ENCODE data around the gene CEP192.

The CEP192 gene

GRCh38 chr18:13005289-13005688 lies 14.1 kb downstream of the CEP192 start:
- no peak for DNase-seq (ENCODE audit: low read depth in 1 of 2, low spot score in 1 of 2)
- Histone ChIP-seq H3K4me3 (replicated peaks; ENCODE audit: insufficient read depth, low read length) (no peak overlapping the region), H3K27me3 (ENCODE audit: insufficient read depth, poor library complexity, severe bottlenecking) (no peaks in the 10 kb centered on the region), H3K27ac (replicated peaks) (no peak overlapping the region)
- TF ChIP-seq GABPA (IDR thresholded peaks at IDR 0.05; ENCODE audit: low read depth) = no peak
- no peak for TF ChIP-seq POLR2AphosphoS5 (IDR thresholded peaks at IDR 0.05; ENCODE audit: low read depth)
- no peak for TF ChIP-seq REST (IDR thresholded peaks at IDR 0.05; ENCODE audit: insufficient replicate concordance, low read depth)
- TF ChIP-seq SPI1 (IDR thresholded peaks at IDR 0.05; ENCODE audit: borderline replicate concordance, low read depth) = no peak
- TF ChIP-seq CTCF (IDR thresholded peaks at IDR 0.05; ENCODE audit: insufficient read depth, low read length) = no peak

DNA sequence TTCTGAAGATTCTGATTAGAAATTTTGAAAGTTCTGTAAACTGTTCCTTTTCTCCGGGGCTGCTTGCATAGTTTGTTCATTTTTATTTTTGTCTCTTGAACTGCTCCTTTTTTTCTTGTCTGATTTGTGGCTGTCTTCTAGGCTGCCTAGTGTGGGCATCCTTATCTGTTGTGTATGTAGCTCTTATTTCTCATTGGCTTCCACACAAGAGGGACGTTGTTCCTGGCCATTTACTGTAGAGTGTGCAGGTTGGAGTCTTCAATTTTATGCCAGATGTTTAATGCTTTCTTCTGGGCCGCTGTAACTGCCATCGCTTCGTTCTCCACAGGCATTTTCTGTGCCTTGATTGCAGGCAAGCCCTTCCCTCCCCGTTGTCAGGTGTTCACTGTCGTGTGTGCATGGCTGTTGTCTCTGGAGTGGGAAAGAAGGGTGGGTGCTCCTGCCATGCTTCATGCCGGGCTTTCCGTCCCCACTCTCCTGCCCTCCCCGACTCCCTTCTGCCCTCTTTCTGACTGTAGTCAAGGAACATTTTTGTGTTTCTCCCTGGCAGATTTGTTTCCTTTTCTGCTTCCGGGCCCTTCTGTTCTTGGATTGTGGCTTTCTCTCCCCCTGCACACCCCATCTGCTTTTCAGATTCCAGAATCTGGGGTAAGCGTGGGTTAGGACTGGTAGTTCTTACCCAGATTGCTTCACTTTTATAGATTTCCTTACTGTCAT lies 15.5 kb downstream of the CEP192 start:
- no peaks in the 10 kb centered on the region for H3K27me3 ChIP-seq (ENCODE audit: insufficient read depth, poor library complexity, severe bottlenecking)
- TF ChIP-seq CTCF (IDR thresholded peaks at IDR 0.05; ENCODE audit: insufficient read depth, low read length) = no peak
- no peak for TF ChIP-seq SPI1 (IDR thresholded peaks at IDR 0.05; ENCODE audit: borderline replicate concordance, low read depth)
- no peak for TF ChIP-seq REST (IDR thresholded peaks at IDR 0.05; ENCODE audit: insufficient replicate concordance, low read depth)
- TF ChIP-seq POLR2AphosphoS5 (IDR thresholded peaks at IDR 0.05; ENCODE audit: low read depth) = no peak
- TF ChIP-seq GABPA (IDR thresholded peaks at IDR 0.05; ENCODE audit: low read depth) = no peak

GRCh38 chr18:13007248-13007560 lies 16.0 kb downstream of the CEP192 start:
- Histone ChIP-seq H3K27me3 (ENCODE audit: insufficient read depth, poor library complexity, severe bottlenecking) (no peaks in the 10 kb centered on the region), H3K4me3 (replicated peaks; ENCODE audit: insufficient read depth, low read length) (no peak overlapping the region), H3K27ac (replicated peaks) (peak overlapping the region; percentile 27)
- no peak for DNase-seq (ENCODE audit: low read depth in 1 of 2, low spot score in 1 of 2)
- TF ChIP-seq POLR2AphosphoS5 (IDR thresholded peaks at IDR 0.05; ENCODE audit: low read depth) = no peak
- TF ChIP-seq SPI1 (IDR thresholded peaks at IDR 0.05; ENCODE audit: borderline replicate concordance, low read depth) = peak; percentile 37; the same call in 1 of the 2 replicates

More for the DNA sequence above, 15.5 kb downstream of the CEP192 start:
- Histone ChIP-seq H3K4me3 (replicated peaks; ENCODE audit: insufficient read depth, low read length) (no peak overlapping the region), H3K27ac (replicated peaks) (peak overlapping the region; percentile 27)
- no peak for DNase-seq (ENCODE audit: low read depth in 1 of 2, low spot score in 1 of 2)

GRCh38 chr18:13011719-13012118 lies 20.6 kb downstream of the CEP192 start:
- no peaks in the 10 kb centered on the region for H3K27me3 ChIP-seq (ENCODE audit: insufficient read depth, poor library complexity, severe bottlenecking)
- TF ChIP-seq SPI1 (IDR thresholded peaks at IDR 0.05; ENCODE audit: borderline replicate concordance, low read depth) = no peak
- TF ChIP-seq CTCF (IDR thresholded peaks at IDR 0.05; ENCODE audit: insufficient read depth, low read length) = no peak
- no peak for TF ChIP-seq GABPA (IDR thresholded peaks at IDR 0.05; ENCODE audit: low read depth)
- TF ChIP-seq POLR2AphosphoS5 (IDR thresholded peaks at IDR 0.05; ENCODE audit: low read depth) = no peak
- TF ChIP-seq REST (IDR thresholded peaks at IDR 0.05; ENCODE audit: insufficient replicate concordance, low read depth) = no peak
- DNase-seq (ENCODE audit: low read depth in 1 of 2, low spot score in 1 of 2) = no peak
- H3K4me3 ChIP-seq (replicated peaks; ENCODE audit: insufficient read depth, low read length) = no peak overlapping the region
- H3K27ac ChIP-seq (replicated peaks) = no peak overlapping the region

All from HL-60 (cell line).